ENCODE results near the gene VWA5B1.
"Not testable (repeated sequence)": the region's sequence is repeated elsewhere in the genome, so short reads cannot be mapped to it uniquely, and the experiment has no call there.

VWA5B1 gene

DNA sequence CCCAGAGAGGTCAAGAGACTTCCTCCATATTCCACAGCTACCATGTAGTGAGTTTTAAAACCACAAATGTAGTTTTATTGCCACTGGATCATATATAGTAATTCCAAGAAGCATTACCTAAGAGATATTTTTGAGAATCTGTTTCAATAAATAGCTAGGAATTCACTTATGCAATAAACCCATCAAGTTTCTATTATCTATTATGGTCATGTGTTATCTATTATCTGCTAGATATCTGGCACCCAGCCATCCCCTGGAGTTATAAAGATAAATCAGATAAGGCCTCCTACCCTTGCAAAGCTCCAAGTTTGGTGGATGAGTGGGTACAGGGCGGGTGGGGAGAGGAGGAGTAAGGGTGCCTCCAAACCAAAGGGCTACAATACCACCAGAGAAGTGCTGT, 10.3 kb upstream of the VWA5B1 start:
- FAIRE-seq (no peak), DNase-seq (ENCODE audit: insufficient read length, low spot score) (no peak)

DNA sequence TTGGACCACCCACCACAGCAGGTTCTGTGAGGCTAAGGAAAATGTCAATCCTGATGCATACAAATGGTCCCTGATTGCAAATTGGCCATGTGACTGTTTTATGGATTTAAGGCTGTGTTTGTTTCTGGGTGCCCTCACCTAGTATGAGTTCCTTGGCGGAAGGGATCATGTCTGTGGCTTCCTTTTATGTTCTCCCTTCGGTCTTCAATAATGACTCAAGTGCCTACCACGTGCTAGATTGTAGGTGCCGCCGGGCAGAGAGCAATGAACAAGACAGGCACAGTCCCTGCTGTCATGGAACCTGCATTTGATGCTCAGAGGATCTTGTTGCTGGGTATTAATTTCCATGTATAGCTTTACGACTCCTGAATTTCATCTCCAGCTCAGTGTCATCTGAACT, 9.8 kb upstream of the VWA5B1 start:
- no peak for FAIRE-seq

DNA sequence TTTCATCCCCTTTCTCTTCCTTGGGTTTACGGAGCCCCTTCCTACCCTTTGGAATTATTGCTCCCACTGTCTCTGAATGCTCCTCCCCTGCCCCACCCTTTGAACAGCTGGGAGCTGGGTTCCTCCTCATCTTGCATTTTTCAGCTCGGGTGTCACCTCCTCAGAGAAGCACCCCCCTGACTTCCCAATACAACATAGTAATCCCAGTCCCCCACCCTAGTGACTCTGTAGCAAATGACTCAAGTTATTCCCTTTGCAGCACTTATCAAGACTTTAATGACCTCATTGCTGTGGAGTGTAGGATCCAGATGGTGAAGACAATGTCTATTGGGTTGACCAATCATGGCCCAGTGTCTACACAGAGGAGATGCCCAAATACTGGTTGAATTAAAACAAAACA, 8.9 kb upstream of the VWA5B1 start:
- no peak for FAIRE-seq

More for the DNA sequence above, 9.8 kb upstream of the VWA5B1 start:
- DNase-seq (ENCODE audit: insufficient read length, low spot score): no peak

DNA sequence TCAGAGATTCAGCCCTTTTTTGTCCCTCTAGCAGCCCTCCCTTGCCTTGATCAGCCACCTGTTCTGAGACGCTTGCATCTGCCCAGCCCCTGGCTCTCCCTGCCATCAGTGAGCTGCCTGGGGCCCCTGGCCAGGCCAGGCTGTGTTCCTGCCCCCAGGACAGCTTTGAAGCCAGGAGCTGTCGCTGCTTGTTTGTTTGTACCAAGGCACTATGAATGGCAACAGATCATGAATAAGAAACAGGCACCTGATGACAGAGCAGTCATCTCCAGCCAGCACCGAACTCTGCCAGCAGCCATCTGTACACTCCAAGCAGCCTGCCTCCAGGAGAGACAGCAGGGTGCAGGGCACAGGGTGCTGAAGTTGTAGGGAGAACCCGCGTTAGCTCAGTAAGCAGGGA, 8.1 kb upstream of the VWA5B1 start:
- DNase-seq (ENCODE audit: insufficient read length, low spot score): no peak
- no peak for FAIRE-seq

More for the DNA sequence above, 8.9 kb upstream of the VWA5B1 start:
- no peak for DNase-seq (ENCODE audit: insufficient read length, low spot score)

DNA sequence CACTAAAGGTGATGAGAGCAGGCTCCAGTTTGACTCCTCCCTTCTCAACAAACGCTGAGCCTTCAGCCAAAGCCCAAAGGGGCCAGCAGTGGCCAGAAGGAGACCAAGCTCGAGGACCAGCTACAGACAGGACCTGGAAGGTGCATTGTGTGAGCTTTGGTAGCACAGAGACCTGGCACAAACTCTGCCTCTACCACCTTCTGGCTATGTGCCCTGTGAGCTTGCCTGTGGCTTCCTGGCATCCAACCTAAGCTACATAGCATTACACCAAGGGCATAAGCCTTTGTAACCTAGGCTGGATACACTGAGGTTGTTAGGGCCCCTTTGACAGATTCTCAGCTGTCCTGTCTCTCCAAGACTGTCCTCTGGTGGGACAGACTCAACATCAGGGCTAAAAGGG, 6.6 kb upstream of the VWA5B1 start:
- FAIRE-seq: no peak

DNA sequence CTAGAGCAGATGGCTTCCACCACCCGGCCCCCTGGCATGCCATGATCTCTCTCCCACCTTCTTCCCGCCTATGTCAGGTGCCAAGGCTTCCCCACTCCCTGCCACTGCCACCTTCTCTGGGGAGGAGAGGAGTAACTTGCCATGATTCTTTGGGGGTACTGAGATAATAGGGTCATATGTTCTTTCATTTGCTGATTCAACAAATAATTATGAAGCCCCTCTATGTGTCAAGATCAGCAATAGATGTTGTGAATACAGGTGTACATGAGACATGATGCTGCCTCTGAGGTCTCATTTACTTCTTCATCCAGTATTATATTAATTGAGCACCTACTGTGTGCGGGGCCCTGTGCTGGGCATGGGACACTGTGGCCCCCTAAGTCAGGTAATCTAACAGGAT, 6.0 kb upstream of the VWA5B1 start:
- DNase-seq (ENCODE audit: insufficient read length, low spot score) (no peak), FAIRE-seq (no peak)

More for the DNA sequence above, 6.6 kb upstream of the VWA5B1 start:
- DNase-seq (ENCODE audit: insufficient read length, low spot score): no peak

DNA sequence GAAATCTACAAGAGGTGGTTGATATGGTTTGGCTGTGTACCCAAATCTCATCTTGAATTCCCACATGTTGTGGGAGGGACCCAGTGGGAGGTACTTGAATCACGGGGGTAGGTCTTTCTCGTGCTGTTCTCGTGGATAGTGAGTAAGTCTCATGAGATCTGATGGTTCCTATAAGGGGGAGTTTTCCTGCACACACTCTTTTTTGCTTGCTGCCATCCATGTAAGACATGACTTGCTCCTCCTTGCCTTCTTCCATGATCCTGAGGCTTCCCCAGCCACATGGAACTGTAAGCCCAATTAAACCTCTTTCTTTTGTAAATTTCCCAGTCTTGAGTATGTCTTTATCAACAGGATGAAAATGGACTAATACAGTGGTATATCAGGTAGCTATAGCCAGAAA, 5.2 kb upstream of the VWA5B1 start:
- DNase-seq (ENCODE audit: insufficient read length, low spot score) (no peak), FAIRE-seq (no peak)

DNA sequence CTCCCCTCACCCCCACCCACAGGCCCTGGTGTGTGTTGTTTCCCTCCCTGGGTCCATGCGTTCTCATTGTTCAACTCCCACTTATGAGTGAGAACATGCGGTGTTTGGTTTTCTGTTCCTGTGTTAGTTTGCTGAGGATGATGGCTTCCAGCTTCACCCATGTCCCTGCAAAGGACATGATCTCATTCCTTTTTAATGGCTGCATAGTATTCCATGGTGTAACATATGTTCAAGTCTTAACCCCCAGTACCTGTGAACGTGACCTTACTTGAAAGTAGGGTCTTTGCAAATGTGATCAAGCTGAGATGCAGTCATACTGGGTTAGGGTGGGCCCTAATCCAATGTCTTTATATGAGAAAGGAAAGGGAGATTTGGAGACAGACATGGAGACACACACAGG, 3.0 kb upstream of the VWA5B1 start:
- not testable (repeated sequence) for FAIRE-seq; DNase-seq (ENCODE audit: insufficient read length, low spot score)

DNA sequence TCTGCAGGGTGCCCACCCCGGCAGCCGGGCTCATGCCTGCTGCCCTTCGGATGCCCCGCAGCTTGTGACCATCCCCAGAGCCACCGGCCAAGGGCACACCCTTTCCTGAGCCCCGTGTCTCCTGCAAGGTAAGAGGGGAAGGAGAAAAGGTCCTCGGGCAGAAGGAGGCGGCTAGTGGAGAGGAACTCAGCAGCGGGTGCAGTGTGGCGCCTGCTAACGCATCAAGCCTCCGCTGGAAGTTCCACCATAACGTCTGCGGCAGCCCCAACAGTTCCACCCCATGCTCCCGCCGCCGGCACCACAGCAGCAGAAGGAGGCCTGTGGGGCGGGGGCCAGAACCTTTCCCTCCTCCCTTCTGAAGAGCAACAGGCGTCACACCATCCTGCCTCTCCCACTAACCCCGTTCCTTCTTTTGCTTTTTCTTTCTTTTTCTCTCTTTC, 990 bp downstream of the VWA5B1 start:
- FAIRE-seq (no peak), DNase-seq (ENCODE audit: insufficient read length, low spot score) (no peak)

DNA sequence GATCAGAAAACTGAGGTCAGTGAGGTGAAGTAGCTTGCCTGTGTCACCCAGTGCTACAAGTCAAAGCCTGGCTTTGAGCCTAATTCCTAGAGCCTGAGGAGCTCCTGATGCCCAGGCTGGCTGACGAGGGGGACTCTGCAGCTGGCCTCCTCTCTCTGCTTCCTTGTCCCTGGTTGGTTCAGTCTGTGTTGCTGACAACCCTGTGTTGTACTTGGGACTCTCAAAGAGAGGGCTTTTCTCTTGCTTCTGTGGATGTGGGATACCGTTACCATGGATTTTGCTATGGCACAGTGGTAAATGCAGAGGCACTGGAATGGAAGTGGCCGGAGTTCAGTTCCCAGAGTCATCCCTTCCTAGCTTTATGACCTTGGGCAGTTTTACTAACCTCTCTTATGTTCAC, 8.0 kb downstream of the VWA5B1 start:
- DNase-seq (ENCODE audit: insufficient read length, low spot score): no peak
- no peak for FAIRE-seq

DNA sequence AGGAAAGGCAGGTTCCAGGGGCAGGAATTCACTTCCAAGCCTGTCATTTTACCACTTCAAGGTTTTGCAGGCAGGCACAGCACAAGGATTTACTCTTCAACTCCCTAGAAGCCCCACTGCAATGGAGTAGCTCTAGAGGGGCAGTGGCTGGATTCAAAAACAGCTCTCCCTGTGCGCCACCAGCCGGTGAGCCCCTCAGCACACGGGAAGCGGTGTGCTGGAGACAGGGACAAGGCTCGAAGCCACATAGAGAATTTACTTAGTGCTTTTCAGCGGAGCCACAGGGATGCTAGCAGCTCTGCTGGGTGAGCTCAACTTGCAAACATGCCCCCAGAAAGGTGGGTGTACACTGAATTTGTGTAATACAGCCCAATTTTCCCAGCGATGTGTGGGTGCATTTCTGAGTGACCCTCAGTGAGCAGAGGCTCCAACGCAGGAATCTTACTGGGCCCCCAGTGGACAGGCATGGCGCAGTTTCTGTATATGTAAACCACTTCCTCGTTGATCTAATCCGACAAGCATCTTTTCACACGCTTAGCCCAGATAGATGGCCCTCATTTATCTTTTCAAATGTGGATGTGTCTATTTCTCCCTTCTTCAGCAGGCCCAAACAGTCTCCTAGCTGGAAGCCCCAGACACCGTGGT, 10.9 kb downstream of the VWA5B1 start:
- no peak for DNase-seq (ENCODE audit: insufficient read length, low spot score)
- FAIRE-seq: no peak

DNA sequence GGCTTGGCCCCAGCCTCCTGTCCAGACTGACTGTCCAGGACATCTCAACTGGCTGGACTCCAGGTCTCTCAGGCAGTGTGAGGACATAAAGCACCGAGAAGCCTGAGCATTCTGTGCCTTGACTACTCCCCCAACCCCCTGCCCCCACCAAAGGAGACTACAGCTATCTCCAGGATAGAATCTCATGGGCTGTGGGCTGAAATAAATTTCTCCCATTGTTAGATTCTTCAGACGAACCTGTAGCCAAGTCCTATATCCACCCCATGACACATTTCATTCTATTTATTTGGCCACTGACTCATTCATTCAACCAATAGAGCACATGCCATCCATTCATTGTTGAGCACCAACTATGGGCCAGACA, 11.4 kb downstream of the VWA5B1 start:
- no peak for FAIRE-seq

DNA sequence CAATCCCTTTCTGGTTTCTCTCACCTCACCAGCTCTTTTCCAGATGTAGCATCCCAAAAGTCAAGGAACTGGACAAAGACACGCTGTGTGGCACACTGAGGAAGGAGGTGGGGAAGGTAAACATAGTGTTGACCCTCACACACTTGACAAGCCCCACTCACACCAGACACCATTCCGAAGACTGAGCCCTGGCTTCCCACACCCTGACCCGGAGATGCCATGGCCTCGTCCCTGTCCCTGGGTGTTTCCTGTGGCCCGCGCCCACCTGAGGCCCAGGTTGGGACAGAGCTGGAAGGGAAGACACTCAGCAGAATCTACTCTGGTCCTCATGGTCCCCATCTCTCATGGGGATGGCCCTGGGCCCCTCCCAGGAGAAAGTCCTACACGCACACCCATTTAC, 16.4 kb downstream of the VWA5B1 start:
- no peak for FAIRE-seq
- DNase-seq (ENCODE audit: insufficient read length, low spot score): no peak

More for the DNA sequence above, 11.4 kb downstream of the VWA5B1 start:
- no peak for DNase-seq (ENCODE audit: insufficient read length, low spot score)

DNA sequence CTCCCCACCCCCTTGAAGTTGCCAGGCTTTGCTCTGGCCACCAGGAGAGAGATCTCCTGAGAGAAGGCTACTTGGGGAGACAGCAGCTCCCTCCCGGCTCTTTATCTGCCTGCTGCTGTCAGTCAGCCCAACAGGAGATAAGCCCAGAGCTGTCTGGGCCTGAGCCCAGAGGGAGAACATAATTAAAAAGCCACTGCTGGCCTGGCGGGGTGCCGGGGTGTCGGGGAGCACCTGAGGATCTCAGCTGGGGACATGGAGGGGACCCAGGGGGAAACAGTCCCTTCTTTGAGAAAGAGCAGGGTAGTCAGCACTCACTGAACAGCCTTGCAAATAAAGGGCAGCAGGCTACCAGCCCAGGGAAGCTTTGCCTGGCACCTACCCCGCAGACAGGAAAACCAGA, 17.9 kb downstream of the VWA5B1 start:
- DNase-seq (ENCODE audit: insufficient read length, low spot score): no peak
- no peak for FAIRE-seq

DNA sequence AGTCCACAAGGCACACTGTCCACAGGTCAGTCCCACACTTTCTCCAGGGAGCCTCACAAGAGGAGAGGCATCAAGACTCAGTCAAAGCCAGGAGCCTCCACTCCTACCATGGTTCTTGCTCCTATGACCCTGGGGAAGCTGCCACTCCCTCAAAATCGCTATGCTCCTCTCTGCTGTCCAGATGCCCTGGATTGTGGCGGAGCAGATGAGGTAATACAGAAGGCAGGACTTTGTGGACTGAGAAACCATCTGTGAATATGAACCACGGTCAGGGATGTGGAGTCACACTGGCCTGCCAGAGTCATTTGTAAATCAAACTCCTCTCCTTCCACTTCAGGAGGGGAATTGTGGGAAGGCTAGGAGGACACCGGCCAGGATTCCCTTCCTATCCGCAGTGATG, 20.6 kb downstream of the VWA5B1 start:
- no peak for DNase-seq (ENCODE audit: insufficient read length, low spot score)
- no peak for FAIRE-seq

DNA sequence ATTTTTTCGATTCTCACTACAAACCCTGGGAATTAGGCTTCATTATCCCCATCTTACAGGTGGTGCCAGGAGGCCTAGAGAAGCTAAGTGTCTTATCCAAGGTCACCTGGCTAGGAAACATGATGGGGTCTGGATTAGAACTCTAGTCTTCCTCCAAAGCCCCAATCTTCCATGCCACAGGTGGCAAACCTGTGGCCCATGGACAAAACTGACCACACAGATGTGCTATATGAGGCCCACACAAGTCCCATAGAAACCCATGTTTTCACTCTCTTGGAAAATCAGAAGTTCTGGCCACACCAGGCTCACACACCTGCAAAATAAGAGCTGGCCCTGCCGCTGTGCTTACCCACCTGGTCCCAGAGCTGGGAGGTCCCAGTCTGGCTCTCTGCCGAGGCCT, 21.6 kb downstream of the VWA5B1 start:
- FAIRE-seq: no peak
- no peak for DNase-seq (ENCODE audit: insufficient read length, low spot score)

DNA sequence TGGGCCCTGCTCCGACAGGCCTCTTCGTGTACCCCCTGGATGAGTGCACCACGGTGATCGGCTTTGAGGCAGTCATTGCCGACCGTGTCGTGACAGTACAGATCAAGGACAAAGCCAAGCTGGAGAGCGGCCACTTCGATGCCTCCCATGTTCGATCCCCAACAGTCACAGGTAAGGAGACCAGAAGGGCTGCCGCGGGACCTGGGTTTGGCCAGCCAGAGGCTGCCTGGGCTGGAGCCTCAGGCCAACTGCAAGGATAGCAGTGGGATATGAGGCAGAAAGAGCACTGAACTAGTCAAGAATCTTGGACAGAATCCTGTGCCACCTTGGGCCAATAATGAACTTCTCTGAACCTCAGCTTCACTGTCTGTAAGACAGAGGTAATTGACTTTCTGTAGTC, 22.1 kb downstream of the VWA5B1 start:
- DNase-seq (ENCODE audit: insufficient read length, low spot score) (no peak), FAIRE-seq (no peak)

DNA sequence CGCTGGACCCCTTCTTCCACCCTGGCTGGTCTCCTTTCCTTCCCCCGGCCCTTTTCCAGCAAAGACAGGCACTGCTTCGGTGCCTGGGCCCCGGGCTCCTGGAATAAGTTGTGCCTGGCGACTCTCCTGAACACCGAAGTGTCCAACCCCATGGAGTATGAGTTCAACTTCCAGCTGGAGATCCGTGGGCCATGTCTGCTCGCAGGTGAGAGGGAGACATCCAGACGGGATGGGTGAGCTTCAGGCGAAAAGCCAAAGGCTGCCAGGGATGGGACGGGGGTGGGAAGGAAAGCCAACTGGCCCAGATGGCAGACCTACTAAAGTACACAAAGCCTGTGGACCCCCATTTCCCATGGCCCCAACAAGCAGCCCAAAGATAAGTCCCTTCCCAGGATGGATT, 26.8 kb downstream of the VWA5B1 start:
- DNase-seq (ENCODE audit: insufficient read length, low spot score) (no peak), FAIRE-seq (no peak)

DNA sequence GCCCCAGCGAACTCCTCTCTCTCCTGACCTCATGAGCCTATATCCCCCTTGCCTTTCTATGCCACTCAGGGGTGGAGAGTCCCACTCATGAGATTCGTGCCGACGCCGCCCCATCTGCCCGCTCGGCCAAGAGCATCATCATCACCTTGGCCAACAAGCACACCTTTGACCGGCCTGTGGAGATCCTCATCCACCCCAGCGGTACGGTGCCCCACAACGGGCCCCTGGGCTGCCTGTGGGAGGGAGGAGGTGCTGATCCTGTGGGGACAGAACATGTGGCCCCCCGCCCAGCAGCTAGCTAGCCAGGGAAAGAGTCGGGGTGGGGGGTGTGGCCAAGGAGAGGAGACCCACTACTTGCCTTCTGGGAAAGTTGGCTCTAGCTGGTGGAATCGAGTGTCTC, 27.8 kb downstream of the VWA5B1 start:
- FAIRE-seq (no peak), DNase-seq (ENCODE audit: insufficient read length, low spot score) (no peak)

DNA sequence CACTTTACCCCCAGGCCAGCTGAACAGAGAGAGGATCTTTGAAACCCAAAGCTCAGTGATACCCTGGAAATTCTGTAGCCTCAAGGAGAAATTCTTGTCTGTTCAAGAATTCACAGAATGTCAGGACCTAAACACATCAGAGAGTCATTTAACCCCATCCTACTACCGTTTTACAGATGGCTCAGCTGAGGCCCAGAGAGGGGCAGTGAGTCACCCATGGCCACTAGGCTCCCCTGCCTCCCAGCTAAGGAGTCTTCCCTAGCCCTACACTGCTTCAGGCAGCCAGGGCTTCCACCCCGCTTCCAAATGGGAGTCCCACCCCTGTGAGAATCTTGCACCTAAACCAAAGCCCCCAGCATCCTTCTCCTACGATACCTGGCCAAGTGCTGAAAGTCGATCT, 28.3 kb downstream of the VWA5B1 start:
- DNase-seq (ENCODE audit: insufficient read length, low spot score) (no peak), FAIRE-seq (no peak)

DNA sequence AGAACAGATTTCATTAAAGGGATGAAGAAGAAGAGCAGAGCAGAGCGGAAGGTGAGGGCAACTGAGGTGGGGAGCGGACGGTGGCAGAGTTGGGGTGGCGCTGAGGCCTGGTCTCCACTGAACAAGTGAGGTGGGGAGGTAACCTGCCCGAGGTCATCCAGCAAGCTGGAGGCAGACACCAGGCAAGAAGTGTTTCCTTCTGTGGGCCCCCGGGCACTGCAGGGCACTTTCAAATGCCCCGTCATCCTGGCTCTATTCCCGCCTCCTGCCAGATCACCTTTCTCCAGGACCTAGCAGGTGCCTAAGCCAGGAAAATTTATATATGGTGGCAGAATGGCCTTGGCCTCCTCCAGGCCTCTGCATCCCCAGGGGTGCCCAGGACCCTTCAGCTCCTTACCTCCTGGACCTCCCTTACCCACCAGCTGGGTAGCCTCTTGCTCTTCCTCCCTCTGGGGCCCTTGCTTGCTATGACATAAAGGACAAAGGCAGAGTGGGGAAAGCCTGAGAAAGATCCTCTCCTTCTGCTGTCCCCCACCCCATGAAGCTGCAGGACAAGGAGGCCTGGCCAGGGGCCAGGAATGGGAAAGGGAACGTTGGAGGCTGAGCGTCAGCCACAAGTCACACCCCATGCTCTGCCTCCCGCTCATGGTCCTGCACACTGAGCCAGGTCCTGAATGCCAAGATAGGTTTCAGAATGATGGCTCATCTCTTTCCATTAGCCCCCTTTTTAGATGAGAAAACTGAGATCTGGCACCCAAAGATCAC, 29.0 kb downstream of the VWA5B1 start:
- DNase-seq (ENCODE audit: insufficient read length, low spot score) (no peak), FAIRE-seq (no peak)

DNA sequence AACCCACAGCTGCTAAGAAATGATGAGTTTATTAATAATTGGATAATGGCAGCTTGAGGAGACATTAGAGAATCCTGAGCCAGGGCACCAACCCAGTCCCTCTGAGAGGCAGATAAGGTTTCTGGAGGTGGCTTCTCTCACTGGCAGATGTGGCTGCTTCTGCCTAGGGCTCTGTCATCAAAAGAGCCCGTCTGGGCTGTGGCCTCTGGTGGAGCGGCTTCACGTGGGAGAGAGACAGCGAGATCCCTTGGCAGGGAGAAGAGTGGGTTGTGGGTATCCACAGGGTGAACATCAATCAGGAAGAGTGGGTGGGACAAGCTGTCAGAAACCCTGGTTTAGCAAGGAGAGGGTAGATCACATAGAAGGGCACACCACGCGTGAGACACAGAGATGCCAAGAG, 30.0 kb downstream of the VWA5B1 start:
- DNase-seq (ENCODE audit: insufficient read length, low spot score) (no peak), FAIRE-seq (no peak)

DNA sequence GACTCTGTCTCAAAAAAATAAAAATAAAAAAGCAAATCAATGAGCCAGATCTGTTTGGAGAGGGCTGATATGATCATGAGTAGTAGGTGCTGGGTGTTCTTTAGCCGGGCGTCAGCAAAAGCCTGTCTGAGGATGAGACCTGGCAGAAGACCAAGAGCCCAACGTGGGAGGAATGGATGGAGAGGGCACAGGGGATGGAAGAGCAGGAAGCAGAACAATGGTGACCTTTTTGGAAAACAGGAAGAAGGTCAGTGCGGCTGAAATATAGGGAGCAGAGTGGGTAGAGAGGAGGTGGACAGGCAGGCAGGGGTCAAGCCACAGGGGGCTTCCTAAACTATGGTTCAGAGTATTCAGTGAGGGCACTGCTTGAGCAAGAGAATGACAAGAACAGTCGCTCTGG, 30.9 kb downstream of the VWA5B1 start:
- FAIRE-seq: no peak
- DNase-seq (ENCODE audit: insufficient read length, low spot score): no peak
